Occipital lobe (tissue), 3 donors: ENCODE results near the gene EMSY. TPM values are rescaled to one million over a fixed set of nuclear protein-coding genes. Genes with fewer than 3 reads are reported as not detected.
"Not testable (repeated sequence)": the region's sequence is repeated elsewhere in the genome, so short reads cannot be mapped to it uniquely, and the experiment has no call there.

Experiments
- DNase-seq: peaks from one replicate; lab custom pipeline; 2025; lab: John Stamatoyannopoulos, UW
- small RNA-seq: library from RNA; depleted of rRNA; stranded (forward); fragments of <200 nt; gene quantifications from one replicate; pipeline ENCODE3, GENCODE V24; 2014
- total RNA-seq: library from RNA; depleted of rRNA; stranded (reverse); fragments of >200 nt; gene quantifications from one replicate; pipeline ENCODE4 v1.2.3, GENCODE V29; 2014

The EMSY gene
- total RNA-seq, 1 donor from 2014 or later = 46.3 TPM

GRCh38 chr11:76592961-76593360, 148.1 kb downstream of the EMSY start:
- no peak for DNase-seq

- DNase-seq = not testable (repeated sequence)
Measured at GRCh38 chr11:76595091-76595490, 150.3 kb downstream of the EMSY start.

- no peak for DNase-seq
Measured at GRCh38 chr11:76596652-76597051, 151.8 kb downstream of the EMSY start.

DNA sequence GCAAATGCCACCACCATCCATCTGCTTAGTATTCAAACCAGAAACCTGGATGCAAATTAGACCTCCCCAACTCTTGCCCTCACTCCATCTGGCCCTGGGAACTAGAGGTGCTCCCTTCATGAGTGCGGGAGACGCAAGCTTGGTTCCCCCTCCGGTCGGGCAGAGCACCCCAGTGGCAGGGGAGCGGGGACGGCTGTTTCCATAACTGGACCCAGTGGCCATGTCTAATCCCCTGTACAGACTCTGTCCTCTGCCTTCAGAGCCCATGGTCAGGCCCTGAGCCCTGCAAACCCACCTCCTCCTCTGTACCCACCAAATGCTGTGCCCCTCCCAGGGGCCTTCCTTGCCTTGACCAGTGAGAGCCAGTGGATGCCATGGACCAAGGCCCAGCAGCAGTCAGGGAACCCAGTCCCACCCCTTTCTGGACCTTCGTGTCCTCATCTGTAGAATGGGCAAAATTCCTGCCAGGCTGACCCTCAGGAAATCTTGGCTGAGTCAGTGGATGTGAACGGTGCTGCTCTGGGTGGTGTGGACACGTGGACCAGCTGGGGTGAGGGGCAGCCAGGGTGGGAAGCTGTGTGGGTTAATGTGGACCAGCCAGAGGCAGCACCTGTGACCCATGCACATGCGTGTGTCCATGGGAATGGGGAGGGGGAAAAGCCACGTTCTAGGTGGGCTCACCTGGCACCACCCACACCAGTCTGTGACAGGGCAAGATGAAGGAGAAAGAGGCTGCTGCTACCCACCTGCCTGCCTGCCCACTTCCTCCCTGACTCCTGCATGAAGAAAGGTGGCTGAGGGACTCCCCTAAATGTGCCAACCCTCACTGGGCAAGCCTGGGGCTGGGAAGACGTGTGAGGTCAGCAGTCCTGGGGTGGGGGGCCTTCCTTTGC, 153.0 kb downstream of the EMSY start:
- no peak for DNase-seq

- DNase-seq = no peak
Measured at GRCh38 chr11:76598426-76598839, 153.6 kb downstream of the EMSY start.

GRCh38 chr11:76599041-76600013, 154.5 kb downstream of the EMSY start:
- DNase-seq = no peak

DNA sequence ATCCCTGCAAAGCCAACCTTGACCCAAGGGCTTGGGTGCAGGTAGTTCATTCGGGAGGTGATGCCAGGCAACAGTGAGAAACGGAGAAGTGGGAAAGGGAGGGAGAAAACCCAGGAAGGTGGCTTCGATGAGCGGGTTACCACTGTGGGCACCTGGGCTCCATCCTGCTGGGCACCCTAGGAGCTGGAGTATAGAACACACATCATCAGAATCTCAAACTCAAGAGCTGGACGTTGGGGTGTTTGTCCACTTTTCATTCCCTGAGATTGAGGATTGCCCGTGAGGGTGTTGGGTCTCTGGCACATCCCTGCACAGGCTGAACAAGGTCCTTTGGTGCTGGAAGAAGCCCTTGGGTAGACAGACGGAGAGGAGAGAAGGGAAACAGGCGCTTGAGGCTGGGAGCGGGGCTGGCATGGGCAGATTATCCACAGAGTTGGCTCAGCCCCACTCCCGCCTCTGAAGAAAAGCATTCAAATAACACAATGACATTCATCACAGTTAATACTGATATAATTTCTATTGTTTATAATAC, 155.4 kb downstream of the EMSY start:
- DNase-seq = no peak

GRCh38 chr11:76601272-76601671, 156.5 kb downstream of the EMSY start:
- no peak for DNase-seq

DNA sequence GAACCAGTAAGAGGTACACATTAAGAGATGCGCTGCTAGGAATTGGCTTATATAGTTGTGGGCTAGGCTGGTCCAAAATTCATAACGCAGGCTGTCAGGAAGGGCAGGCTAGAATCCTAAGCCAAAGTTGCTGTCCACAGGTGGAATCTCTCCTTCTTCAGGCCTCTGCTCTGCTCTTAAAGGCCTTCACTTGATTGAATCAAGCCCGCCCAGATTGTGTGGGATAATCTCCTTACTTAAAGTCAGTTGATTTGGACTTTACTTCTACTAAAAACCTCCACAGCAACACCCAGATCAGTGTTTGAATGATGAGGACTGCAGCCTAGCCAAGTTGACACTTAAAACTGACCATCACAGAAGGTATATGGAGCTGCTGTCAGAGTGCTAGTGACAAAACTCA, 156.9 kb downstream of the EMSY start:
- DNase-seq = no peak

DNA sequence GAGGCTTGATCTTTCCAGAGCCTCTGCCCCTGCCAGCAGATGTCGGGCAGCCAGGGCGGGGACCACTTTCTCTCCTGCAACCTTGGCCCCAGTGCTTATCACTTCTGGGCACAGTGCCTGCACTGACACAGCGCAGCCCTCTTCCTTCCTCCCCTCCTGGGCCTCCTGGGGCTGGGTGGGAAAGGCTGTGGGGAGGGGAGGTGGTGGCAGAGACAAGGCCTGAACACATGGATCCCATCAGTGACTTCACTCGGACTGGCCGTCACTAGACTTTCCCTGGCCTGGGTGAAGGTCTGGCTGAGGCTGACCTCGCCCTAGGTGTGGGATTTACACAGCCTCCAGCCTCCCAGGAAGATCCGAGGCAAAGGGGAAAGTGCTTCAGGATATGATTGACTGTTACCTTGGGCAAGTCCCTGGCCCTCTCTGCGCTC, 157.6 kb downstream of the EMSY start:
- DNase-seq = no peak

Small RNA genes within 50 kb of the gene (small RNA-seq; reads per million reads assigned to genes)
- not detected for gene AP001189.2
- gene RF00019 = not detected

Other genes with a start within 250 kb of the EMSY start
- gene WNT11, start 238.5 kb upstream of the EMSY start, total RNA-seq = 4.4 TPM
- gene THAP12, start 63.9 kb upstream of the EMSY start, total RNA-seq = 83.1 TPM
- 19.2 TPM for gene GVQW3, start 63.7 kb upstream of the EMSY start, total RNA-seq
- 1.1 TPM for gene LRRC32, start 225.7 kb downstream of the EMSY start, total RNA-seq